Neutrophil (primary cell): Measurements from ENCODE around the gene PBX3.

Experiments
- H3K27ac ChIP-seq: fragments of 200-600 bp; sonication (generic); 2 replicates; pipeline ENCODE4 v1.5.1; 2016; ENCODE audit warnings: mild to moderate bottlenecking, moderate library complexity
- H3K27me3 ChIP-seq: fragments of 200-600 bp; sonication (generic); 2 replicates; pipeline ENCODE4 v1.6.0; 2016; ENCODE audit warnings: mild to moderate bottlenecking
- H3K36me3 ChIP-seq: fragments of 200-600 bp; sonication (generic); 2 replicates; pipeline ENCODE4 v1.5.1; 2017
- H3K4me1 ChIP-seq, 2 experiments: fragments of 200-600 bp in 1 of 2; sonication (generic) in 1 of 2; 1 replicate in 1 of 2; 2 replicates in 1 of 2; pipeline versions ENCODE4 v1.5.1 to v1.6.1; 2013 to 2016; ENCODE audit warnings: low read depth in 1 of 2, low read length in 1 of 2, mild to moderate bottlenecking in 1 of 2, moderate library complexity in 1 of 2; ENCODE audit not compliant: control insufficient read depth in 1 of 2, insufficient read depth in 1 of 2
- H3K4me3 ChIP-seq, 2 experiments: fragments of 200-600 bp in 1 of 2; sonication (generic) in 1 of 2; 1 replicate in 1 of 2; 2 replicates in 1 of 2; pipeline ENCODE4 v1.5.1; 2013 to 2016; ENCODE audit warnings: low read depth in 1 of 2, low read length in 1 of 2, mild to moderate bottlenecking in 1 of 2, moderate library complexity in 1 of 2
- H3K9me3 ChIP-seq: fragments of 200-600 bp; sonication (generic); 2 replicates; pipeline ENCODE4 v1.5.1; 2016
- CTCF ChIP-seq: fragments of 200-600 bp; sonication (generic); IDR thresholded peaks from 2 replicates; pipeline ENCODE4 v1.5.1; 2016; ENCODE audit warnings: antibody characterized with exemption

PBX3 gene

GRCh38 chr9:125759764-125760129 is 12.6 kb downstream of the PBX3 start:
- Histone ChIP-seq H3K9me3 (no peaks in the 10 kb centered on the region), H3K36me3 (no peaks in the 10 kb centered on the region), H3K4me3 (peak overlapping the region; percentile 42 to 51), H3K27me3 (no peaks in the 10 kb centered on the region), H3K27ac (peak overlapping the region; percentile 74), H3K4me1 (peaks cover 19 to 41% of the 10 kb centered on the region in 2 experiments)
- no peak for TF ChIP-seq CTCF

- H3K4me1 ChIP-seq, result peaks cover 19 to 41% of the 10 kb centered on the region in 2 experiments
These were observed 13.4 kb downstream of the PBX3 start for GRCh38 chr9:125760537-125760936.

GRCh38 chr9:125761676-125762450 is 14.7 kb downstream of the PBX3 start:
- Histone ChIP-seq H3K4me1 (peaks cover 19 to 41% of the 10 kb centered on the region in 2 experiments), H3K9me3 (no peaks in the 10 kb centered on the region), H3K27me3 (no peaks in the 10 kb centered on the region), H3K27ac (no peak overlapping the region), H3K36me3 (no peaks in the 10 kb centered on the region), H3K4me3 (no peak overlapping the region)
- TF ChIP-seq CTCF, result no peak

More at GRCh38 chr9:125760537-125760936, 13.4 kb downstream of the PBX3 start:
- H3K9me3 ChIP-seq, result no peaks in the 10 kb centered on the region
- TF ChIP-seq CTCF, result no peak
- H3K27ac ChIP-seq, result no peak overlapping the region
- no peaks in the 10 kb centered on the region for H3K36me3 ChIP-seq
- H3K27me3 ChIP-seq, result no peaks in the 10 kb centered on the region
- H3K4me3 ChIP-seq, result no peak overlapping the region

GRCh38 chr9:125763394-125763801 is 16.2 kb downstream of the PBX3 start:
- Histone ChIP-seq H3K4me3 (no peak overlapping the region), H3K27me3 (no peaks in the 10 kb centered on the region), H3K4me1 (peaks cover 19 to 42% of the 10 kb centered on the region in 2 experiments), H3K27ac (no peak overlapping the region), H3K9me3 (no peaks in the 10 kb centered on the region), H3K36me3 (no peaks in the 10 kb centered on the region)
- no peak for TF ChIP-seq CTCF

GRCh38 chr9:125764198-125764597 is 17.0 kb downstream of the PBX3 start:
- no peak overlapping the region for H3K27ac ChIP-seq
- no peak for TF ChIP-seq CTCF

More at GRCh38 chr9:125764198-125764597, 17.0 kb downstream of the PBX3 start:
- Histone ChIP-seq H3K4me1 (peaks cover 15 to 43% of the 10 kb centered on the region in 2 experiments), H3K4me3 (no peak overlapping the region), H3K27me3 (no peaks in the 10 kb centered on the region), H3K9me3 (no peaks in the 10 kb centered on the region), H3K36me3 (no peaks in the 10 kb centered on the region)
